GM12878 (cell line): ENCODE measurements around the gene HSPA1A. TPM values are rescaled to one million over a fixed set of nuclear protein-coding genes. Genes with fewer than 3 reads are reported as not detected.

Experiments used
- BCL11A ChIP-seq: IDR thresholded peaks from 2 replicates; pipeline ENCODE4 v1.6.1; 2011; ENCODE audit warnings: low read depth, low read length
- CEBPB ChIP-seq, 2 experiments: fragments of 150-350 bp in 1 of 2; IDR thresholded peaks; 2 replicates each; pipeline ENCODE4 v1.6.1; 2012 to 2014; ENCODE audit warnings: low read depth in 2 of 2, low read length in 2 of 2, borderline replicate concordance in 1 of 2, inconsistent platforms in 1 of 2
- CHD2 ChIP-seq: IDR thresholded peaks from 2 replicates; pipeline ENCODE4 v1.6.1; 2011; ENCODE audit warnings: low read depth, low read length, improper control_type of control experiment, borderline replicate concordance
- CHD4 ChIP-seq: fragments of 200-600 bp; sonication (generic); IDR thresholded peaks from 2 replicates; pipeline ENCODE4 v1.6.1; 2016; ENCODE audit warnings: mild to moderate bottlenecking
- DPF2 ChIP-seq: fragments of 450-650 bp; IDR thresholded peaks from 2 replicates; pipeline ENCODE4 v1.6.1; 2017; ENCODE audit warnings: mild to moderate bottlenecking
- EZH2 ChIP-seq: IDR thresholded peaks from 2 replicates; pipeline ENCODE4 v1.6.1; 2012; ENCODE audit warnings: low read depth, mild to moderate bottlenecking, control low read depth, inconsistent platforms, low read length, borderline replicate concordance; ENCODE audit not compliant: control insufficient read depth
- FOS ChIP-seq: IDR thresholded peaks from 3 replicates; pipeline ENCODE4 v1.6.1; 2011; ENCODE audit warnings: borderline replicate concordance; ENCODE audit not compliant: insufficient read length; ENCODE audit errors: extremely low read depth
- FOXM1 ChIP-seq: IDR thresholded peaks from 2 replicates; pipeline ENCODE4 v1.6.1; 2012; ENCODE audit warnings: low read depth, mild to moderate bottlenecking, inconsistent platforms, low read length, moderate library complexity
- GATAD2B ChIP-seq: fragments of 450-650 bp; conservative IDR thresholded peaks from 2 replicates; pipeline ENCODE4 v1.6.1; 2017; ENCODE audit warnings: low read depth, mild to moderate bottlenecking, moderate library complexity
- HDGF ChIP-seq: fragments of 450-650 bp; IDR thresholded peaks from 2 replicates; pipeline ENCODE4 v1.6.1; 2016; ENCODE audit warnings: antibody characterized with exemption
- NFIC ChIP-seq: IDR thresholded peaks from 2 replicates; pipeline ENCODE4 v1.6.1; 2012; ENCODE audit warnings: low read depth, mild to moderate bottlenecking, inconsistent platforms, low read length, moderate library complexity
- NFYB ChIP-seq: IDR thresholded peaks from 2 replicates; pipeline ENCODE4 v1.6.1; 2011; ENCODE audit warnings: low read depth, mild to moderate bottlenecking, low read length, improper control_type of control experiment, moderate library complexity; ENCODE audit not compliant: insufficient read depth
- RFX5 ChIP-seq: IDR thresholded peaks from 2 replicates; pipeline ENCODE4 v1.6.1; 2011; ENCODE audit warnings: low read depth, low read length, improper control_type of control experiment
- SIX5 ChIP-seq: IDR thresholded peaks from 2 replicates; pipeline ENCODE4 v1.6.1; 2011; ENCODE audit warnings: mild to moderate bottlenecking, low read depth, low read length, moderate library complexity; ENCODE audit not compliant: severe bottlenecking
- STAT3 ChIP-seq: IDR thresholded peaks from 2 replicates; pipeline ENCODE4 v1.6.1; 2011; ENCODE audit warnings: low read depth, low read length, improper control_type of control experiment
- SUZ12 ChIP-seq: fragments of 200-600 bp; sonication (generic); IDR thresholded peaks from one replicate; pipeline ENCODE4 v1.6.1; 2018; ENCODE audit warnings: antibody characterized with exemption, mild to moderate bottlenecking; ENCODE audit not compliant: unreplicated experiment
- TBL1XR1 ChIP-seq: IDR thresholded peaks from 2 replicates; pipeline ENCODE4 v1.6.1; 2012; ENCODE audit warnings: low read depth, low read length, improper control_type of control experiment
- WRNIP1 ChIP-seq: IDR thresholded peaks from 2 replicates; pipeline ENCODE4 v1.6.1; 2011; ENCODE audit warnings: low read depth, low read length, improper control_type of control experiment, borderline replicate concordance
- ZNF622 ChIP-seq: fragments of 450-650 bp; IDR thresholded peaks from 2 replicates; pipeline ENCODE4 v1.6.1; 2017; ENCODE audit warnings: mild to moderate bottlenecking, inconsistent platforms
- polyA plus RNA-seq, 11 experiments: library from polyadenylated mRNA; depleted of rRNA in 4 of 11; unstranded in 6 of 11; stranded (reverse) in 5 of 11; fragments of >200 nt; fragmentation: Nextera tagmentation in 4 of 11; fragmentation: Illumina TruSeq in 1 of 11; extraction: Ambion mirVana in 4 of 11; extraction: Trizol in 1 of 11; gene quantifications; 1 replicate in 1 of 11; 2 replicates in 10 of 11; pipeline versions ENCODE4 v1.2.1 to v1.2.3, GENCODE V29; 2011 to 2016; ENCODE audit warnings: inconsistent platforms in 2 of 11, missing spikeins in 2 of 11, low read depth in 1 of 11
- total RNA-seq, 4 experiments: library from RNA; depleted of rRNA in 3 of 4; stranded (reverse); fragments of >200 nt in 3 of 4; fragmentation: Illumina TruSeq in 1 of 4; extraction: Trizol in 1 of 4; gene quantifications; 2 replicates each; pipeline versions ENCODE4 v1.2.1 to v1.2.3, GENCODE V29; 2013 to 2021
- TF ChIP-seq, protein P1 (sequence below): IDR thresholded peaks from 2 replicates; pipeline ENCODE4 v1.6.1; 2012; ENCODE audit warnings: mild to moderate bottlenecking, low read depth, low read length
- TF ChIP-seq, protein P2 (sequence below): fragments of 450-650 bp; IDR thresholded peaks from 2 replicates; pipeline ENCODE4 v1.6.1; 2016; ENCODE audit warnings: mild to moderate bottlenecking
- TF ChIP-seq, protein P3 (sequence below): fragments of 450-650 bp; formaldehyde crosslinking; IDR thresholded peaks from 2 replicates; pipeline ENCODE4 v1.4.0; 2022; ENCODE audit warnings: mild to moderate bottlenecking, moderate library complexity

The HSPA1A gene
- total and polyA plus RNA-seq, 10 of the 15 experiments (the other 5 are each of a cell fraction or from before 2014, with no cell fraction given) = 0.29 to 51.8 (median 17.5) TPM

DNA sequence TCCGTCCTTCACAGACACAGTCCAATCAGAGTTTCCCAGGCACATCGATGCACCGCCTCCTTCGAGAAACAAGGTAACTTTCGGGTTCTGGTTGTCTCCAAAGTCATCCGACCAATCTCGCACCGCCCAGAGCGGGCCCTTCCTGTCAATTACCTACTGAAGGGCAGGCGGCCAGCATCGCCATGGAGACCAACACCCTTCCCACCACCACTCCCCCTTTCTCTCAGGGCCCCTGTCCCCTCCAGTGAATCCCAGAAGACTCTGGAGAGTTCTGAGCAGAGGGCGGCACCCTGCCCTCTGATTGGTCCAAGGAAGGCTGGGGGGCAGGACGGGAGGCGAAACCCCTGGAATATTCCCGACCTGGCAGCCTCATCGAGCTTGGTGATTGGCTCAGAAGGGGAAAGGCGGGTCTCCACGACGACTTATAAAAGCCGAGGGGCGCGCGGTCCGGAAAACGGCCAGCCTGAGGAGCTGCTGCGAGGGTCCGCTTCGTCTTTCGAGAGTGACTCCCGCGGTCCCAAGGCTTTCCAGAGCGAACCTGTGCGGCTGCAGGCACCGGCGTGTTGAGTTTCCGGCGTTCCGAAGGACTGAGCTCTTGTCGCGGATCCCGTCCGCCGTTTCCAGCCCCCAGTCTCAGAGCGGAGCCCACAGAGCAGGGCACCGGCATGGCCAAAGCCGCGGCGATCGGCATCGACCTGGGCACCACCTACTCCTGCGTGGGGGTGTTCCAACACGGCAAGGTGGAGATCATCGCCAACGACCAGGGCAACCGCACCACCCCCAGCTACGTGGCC, 12.1 kb downstream of the HSPA1A start, which contains the start of gene HSPA1B (continued):
- TF ChIP-seq, protein P1, sequence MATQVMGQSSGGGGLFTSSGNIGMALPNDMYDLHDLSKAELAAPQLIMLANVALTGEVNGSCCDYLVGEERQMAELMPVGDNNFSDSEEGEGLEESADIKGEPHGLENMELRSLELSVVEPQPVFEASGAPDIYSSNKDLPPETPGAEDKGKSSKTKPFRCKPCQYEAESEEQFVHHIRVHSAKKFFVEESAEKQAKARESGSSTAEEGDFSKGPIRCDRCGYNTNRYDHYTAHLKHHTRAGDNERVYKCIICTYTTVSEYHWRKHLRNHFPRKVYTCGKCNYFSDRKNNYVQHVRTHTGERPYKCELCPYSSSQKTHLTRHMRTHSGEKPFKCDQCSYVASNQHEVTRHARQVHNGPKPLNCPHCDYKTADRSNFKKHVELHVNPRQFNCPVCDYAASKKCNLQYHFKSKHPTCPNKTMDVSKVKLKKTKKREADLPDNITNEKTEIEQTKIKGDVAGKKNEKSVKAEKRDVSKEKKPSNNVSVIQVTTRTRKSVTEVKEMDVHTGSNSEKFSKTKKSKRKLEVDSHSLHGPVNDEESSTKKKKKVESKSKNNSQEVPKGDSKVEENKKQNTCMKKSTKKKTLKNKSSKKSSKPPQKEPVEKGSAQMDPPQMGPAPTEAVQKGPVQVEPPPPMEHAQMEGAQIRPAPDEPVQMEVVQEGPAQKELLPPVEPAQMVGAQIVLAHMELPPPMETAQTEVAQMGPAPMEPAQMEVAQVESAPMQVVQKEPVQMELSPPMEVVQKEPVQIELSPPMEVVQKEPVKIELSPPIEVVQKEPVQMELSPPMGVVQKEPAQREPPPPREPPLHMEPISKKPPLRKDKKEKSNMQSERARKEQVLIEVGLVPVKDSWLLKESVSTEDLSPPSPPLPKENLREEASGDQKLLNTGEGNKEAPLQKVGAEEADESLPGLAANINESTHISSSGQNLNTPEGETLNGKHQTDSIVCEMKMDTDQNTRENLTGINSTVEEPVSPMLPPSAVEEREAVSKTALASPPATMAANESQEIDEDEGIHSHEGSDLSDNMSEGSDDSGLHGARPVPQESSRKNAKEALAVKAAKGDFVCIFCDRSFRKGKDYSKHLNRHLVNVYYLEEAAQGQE = no peak
- no peak for TF ChIP-seq SIX5
- peak; percentile 38; the same call in 1 of the 2 replicates for TF ChIP-seq RFX5
- TF ChIP-seq NFIC = no peak
- no peak for TF ChIP-seq WRNIP1
- no peak for TF ChIP-seq EZH2
- TF ChIP-seq HDGF = peak; percentile 91
- TF ChIP-seq CHD4 = no peak
- TF ChIP-seq GATAD2B = peak; percentile 64; the same call in 1 of the 2 replicates
- no peak for TF ChIP-seq SUZ12
- TF ChIP-seq TBL1XR1 = no peak
- no peak for TF ChIP-seq FOXM1
- TF ChIP-seq, protein P2, sequence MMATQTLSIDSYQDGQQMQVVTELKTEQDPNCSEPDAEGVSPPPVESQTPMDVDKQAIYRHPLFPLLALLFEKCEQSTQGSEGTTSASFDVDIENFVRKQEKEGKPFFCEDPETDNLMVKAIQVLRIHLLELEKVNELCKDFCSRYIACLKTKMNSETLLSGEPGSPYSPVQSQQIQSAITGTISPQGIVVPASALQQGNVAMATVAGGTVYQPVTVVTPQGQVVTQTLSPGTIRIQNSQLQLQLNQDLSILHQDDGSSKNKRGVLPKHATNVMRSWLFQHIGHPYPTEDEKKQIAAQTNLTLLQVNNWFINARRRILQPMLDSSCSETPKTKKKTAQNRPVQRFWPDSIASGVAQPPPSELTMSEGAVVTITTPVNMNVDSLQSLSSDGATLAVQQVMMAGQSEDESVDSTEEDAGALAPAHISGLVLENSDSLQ = peak; percentile 99
- no peak for TF ChIP-seq ZNF622
- TF ChIP-seq, protein P3, sequence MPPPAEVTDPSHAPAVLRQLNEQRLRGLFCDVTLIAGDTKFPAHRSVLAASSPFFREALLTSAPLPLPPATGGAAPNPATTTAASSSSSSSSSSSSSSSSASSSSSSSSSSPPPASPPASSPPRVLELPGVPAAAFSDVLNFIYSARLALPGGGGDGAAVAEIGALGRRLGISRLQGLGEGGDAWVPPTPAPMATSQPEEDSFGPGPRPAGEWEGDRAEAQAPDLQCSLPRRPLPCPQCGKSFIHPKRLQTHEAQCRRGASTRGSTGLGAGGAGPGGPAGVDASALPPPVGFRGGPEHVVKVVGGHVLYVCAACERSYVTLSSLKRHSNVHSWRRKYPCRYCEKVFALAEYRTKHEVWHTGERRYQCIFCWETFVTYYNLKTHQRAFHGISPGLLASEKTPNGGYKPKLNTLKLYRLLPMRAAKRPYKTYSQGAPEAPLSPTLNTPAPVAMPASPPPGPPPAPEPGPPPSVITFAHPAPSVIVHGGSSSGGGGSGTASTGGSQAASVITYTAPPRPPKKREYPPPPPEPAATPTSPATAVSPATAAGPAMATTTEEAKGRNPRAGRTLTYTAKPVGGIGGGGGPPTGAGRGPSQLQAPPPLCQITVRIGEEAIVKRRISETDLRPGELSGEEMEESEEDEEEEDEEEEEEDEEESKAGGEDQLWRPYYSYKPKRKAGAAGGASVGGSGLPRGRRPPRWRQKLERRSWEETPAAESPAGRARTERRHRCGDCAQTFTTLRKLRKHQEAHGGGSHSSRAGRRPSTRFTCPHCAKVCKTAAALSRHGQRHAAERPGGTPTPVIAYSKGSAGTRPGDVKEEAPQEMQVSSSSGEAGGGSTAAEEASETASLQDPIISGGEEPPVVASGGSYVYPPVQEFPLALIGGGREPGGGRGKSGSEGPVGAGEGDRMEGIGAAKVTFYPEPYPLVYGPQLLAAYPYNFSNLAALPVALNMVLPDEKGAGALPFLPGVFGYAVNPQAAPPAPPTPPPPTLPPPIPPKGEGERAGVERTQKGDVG (CRISPR knock-in tag) = no peak
- no peak for TF ChIP-seq CEBPB (IDR thresholded peaks at IDR 0.05; ENCODE audit: borderline replicate concordance in 1 of 2, low read depth in 2 of 2, low read length in 2 of 2)
- TF ChIP-seq FOS = no peak
- TF ChIP-seq STAT3 = no peak
- no peak; the same call in 1 of the 2 replicates for TF ChIP-seq CHD2
- TF ChIP-seq BCL11A = no peak
- TF ChIP-seq DPF2 = no peak; the same call in none of the 2 replicates
- peak; percentile 86 for TF ChIP-seq NFYB
